Stimulated activated CD8-positive, alpha-beta memory T cell treated with anti-CD3 and anti-CD28 coated beads, Interleukin-4, amount 100 ng/mL, for 1 hour (primary cell): ENCODE data around the gene ZNF609.
"Not testable (repeated sequence)": the region's sequence is repeated elsewhere in the genome, so short reads cannot be mapped to it uniquely, and the experiment has no call there.

Source experiments
- DNase-seq, 2 donors: peaks; one replicate each; pipeline ENCODE4 v3.0.0-alpha.2; 2020; ENCODE audit warnings: low read depth in 2 of 2, low spot score in 1 of 2

Gene ZNF609

DNA sequence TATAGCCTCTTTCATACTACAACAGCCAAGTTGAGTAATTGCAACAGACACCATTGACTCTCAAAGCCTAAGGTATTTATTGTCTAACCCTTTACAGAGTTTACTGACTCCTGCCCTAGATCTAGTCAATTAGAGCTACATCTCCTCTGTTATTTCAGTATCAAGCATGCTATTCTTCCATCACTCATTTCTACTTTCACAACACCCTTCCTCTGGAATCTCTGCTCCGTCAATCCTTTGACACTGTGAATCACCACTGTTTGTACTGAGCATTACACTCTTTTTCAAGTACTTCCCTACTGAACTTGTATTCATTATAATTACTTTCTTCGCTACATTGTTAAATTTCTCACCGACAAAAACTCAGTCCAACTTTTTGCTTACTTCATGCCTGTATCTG is 121.8 kb downstream of the ZNF609 start:
- no peak for DNase-seq

GRCh38 chr15:64583519-64583918 is 123.1 kb downstream of the ZNF609 start:
- DNase-seq = no peak

DNA sequence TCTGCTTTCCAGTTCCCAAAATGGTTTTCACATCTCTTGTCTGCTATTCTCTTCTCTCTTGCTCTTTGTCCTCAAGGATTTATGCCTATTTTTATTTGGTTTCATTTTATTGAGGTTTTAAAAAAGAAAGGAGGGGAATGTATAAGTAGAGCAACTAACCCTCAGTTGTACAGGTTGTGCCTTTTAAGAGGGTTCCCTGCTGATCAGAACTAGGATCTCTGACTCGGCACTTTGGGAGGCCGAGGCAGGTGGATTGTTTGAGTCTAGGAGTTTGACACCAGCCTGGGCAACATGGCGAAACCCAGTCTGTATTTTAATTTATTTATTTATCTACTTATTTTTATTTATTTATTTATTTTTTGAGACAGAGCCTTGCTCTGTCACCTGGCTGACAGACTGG is 123.6 kb downstream of the ZNF609 start:
- DNase-seq = no peak

DNA sequence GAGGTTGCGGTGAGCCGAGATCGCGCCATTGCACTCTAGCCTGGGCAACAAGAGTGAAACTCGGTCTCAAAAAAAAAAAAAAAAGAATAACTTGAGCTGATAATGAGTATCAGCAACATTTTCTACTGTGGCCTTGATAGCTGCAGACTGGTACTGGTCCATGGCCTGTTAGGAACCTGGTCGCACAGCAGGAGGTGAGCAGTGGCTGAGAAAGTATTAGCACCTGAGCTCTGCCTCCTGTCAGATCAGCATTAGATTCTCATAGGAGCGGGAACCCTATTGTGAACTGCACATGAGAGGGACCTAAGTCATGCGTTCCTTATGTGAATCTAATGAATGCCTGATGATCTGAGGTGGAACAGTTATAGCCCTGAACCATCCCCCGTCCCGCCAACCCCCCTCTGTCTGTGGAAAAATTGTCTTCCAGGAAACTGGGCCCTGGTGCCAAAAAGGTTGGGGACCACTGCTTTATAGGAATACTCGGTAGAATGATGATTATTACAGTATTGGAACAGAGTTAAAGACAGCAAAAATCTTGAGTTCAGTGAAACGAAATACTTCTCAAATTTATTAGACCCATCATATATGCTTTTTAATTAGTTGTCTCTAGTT is 126.0 kb downstream of the ZNF609 start:
- DNase-seq = no peak

- DNase-seq = no peak
Observed at GRCh38 chr15:64586984-64587383, 126.6 kb downstream of the ZNF609 start.

- DNase-seq = no peak
Observed at GRCh38 chr15:64589435-64590084, 129.2 kb downstream of the ZNF609 start.

DNA sequence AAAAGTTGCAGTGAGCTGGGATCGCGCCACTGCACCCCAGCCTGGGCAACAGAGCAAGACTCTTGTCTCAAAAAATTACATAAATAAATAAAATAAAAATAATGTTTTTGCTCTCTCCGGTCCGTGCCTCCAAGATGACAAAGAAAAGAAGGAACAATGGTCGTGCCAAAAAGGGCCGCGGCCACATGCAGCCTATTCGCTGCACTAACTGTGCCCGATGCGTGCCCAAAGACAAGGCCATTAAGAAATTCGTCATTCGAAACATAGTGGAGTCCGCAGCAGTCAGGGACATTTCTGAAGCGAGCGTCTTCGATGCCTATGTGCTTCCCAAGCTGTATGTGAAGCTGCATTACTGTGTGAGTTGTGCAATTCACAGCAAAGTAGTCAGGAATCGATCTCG is 132.5 kb downstream of the ZNF609 start:
- not testable (repeated sequence) for DNase-seq

DNA sequence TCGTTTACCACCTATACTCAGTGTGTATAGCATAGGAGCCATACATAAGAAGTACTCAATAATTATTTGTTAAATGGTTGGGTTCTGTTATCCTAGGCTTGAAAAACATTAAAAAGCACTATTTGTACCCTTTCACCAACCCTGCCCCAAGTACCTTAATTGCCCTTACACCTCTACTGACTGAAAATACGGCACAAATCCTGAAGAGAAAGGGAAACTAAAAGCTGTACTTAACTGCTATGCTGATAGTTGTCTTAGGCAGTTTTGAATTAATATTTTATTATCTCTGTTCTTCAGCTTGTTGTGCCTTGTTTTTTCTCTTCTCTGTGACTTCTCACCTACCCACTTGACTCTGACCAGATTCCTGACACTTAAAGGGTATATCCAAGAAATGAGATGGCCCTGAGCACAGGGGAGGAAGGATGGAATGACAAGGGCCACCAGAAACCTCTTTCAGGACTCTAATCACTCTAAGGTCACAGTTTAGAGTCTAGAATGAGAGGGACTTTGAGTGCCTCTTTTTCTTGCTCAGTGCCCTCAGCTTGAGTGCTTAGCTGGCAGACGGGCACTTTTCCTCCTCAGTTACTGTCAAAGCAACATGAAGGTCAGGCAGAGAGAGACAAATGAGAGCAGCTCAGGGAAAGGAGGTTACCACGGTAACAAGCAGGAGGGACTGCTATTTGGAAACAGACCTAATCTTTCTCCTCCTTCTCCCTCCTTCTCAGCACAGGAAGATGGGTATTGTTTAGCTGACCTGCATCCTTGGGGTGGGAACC is 136.5 kb downstream of the ZNF609 start:
- DNase-seq = no peak

DNA sequence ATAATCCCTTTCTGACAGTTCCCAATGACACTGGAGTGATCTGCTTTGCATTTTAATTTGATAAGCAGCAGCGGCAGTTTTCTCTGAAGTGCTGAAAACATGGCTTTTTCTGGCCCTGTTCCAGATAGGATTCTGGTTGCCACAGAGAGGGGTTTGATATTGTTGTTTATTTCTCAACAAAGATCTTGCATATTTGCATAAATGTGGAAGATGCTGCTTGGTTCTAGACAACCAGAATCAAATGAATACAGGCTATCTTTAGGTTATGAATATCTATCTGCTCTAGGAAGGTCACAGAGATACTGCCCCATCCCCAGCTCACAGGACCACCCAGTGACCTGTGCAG is 137.1 kb downstream of the ZNF609 start:
- no peak for DNase-seq

- no peak for DNase-seq
Observed at GRCh38 chr15:64599226-64599625, 138.8 kb downstream of the ZNF609 start.

DNA sequence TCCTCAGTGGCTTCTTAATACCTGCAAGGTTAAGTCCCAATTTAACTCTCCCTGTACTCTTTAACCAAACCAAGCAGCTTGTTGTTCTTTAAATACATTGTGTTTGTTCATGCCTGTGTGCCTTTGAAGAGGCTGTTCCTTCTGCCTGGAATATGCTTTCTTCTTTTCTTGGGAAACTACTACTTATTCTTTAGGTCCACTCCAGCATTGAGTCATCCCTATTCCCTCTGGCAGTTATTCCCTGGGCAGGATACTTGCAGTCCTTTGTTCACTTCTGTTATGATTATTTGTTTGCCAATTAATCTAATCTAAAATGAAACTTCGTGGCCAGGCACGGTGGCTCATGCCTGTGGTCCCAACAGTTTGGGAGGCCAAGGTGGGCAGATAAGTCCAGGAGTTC is 139.3 kb downstream of the ZNF609 start:
- no peak for DNase-seq

DNA sequence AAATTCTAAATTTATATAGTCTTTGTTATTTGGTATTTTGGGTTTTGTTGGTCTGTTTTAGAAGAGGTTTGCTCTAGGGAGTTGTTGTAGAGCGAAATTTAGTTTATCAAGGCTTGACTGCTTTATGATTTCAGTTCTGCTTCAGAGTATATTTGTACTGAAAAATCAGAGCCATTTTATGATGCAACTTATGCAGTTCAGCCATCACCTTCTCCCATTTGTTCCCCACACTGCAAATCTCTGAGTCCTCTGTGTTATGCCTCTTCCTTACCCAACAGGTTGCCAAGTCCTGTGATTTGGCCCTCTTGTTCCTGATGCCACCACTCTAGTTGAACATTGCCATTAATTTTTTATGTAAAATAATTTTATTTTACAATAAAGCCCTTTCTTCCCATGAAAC is 140.4 kb downstream of the ZNF609 start:
- DNase-seq = no peak

DNA sequence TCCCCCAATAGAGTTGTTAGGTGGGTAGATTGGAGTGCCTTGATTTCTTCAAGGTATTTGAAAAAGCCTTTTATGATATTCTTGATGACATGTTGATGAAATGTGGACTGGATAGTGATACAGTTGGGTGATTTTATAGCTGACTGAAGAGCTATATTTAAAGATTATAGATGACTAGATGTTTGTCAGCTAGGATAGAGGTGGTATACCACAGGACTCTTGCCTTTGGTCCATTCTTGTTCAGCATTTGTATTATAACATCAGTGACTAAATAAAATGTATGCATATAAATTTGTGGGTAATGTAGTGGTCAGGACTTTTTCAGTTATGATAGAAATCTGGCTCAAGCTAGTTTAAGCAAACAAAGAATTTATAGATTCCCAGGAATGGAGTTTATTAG is 143.9 kb downstream of the ZNF609 start:
- no peak for DNase-seq

DNA sequence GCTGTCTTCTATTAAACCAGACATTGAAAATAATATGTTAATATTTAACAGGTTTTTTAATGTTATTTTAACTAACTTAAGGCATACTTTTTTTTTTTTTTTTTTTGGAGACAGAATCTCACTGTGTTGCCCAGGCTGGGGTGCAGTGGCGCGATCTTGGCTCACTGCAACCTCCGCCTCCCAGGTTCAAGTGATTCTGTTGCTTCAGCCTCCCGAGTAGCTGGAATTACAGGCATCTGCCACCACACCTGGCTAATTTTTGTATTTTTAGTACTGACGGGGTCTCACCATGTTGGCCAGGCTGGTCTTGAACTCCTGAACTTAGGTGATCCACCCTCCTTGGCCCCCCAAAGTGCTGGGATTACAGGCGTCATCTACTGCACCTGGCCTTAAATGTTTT is 147.0 kb downstream of the ZNF609 start:
- DNase-seq = not testable (repeated sequence)

- no peak for DNase-seq
Observed at GRCh38 chr15:64610257-64610919, 150.0 kb downstream of the ZNF609 start.

GRCh38 chr15:64611085-64611725 is 150.8 kb downstream of the ZNF609 start:
- DNase-seq = no peak

- DNase-seq = no peak
Observed at GRCh38 chr15:64614519-64614918, 154.1 kb downstream of the ZNF609 start.

- DNase-seq = no peak
Observed at GRCh38 chr15:64617727-64618126, 157.3 kb downstream of the ZNF609 start.

DNA sequence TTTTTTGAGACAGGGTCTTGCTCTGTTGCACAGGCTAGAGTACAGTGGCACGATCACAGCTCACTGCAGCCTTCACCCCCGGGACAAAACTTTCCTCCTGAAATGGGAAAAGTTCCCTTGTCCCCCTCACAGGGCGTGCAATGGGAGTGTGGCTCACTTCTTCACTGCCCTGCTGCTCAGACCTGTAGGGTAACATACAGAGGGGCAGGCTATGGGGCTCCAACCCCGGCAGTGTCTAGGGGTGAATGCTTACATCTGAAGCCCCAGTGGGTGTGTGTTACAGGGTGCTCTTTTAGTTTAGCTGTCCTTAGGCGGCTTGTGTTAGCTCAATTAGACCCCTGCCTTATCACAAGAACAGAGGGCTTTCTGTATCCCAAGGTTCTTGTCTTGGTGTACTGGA is 157.8 kb downstream of the ZNF609 start:
- DNase-seq = no peak

- no peak for DNase-seq
Observed at GRCh38 chr15:64618540-64618939, 158.2 kb downstream of the ZNF609 start.
